ENCODE data around the gene TAS2R9. TPM values are rescaled to one million over a fixed set of nuclear protein-coding genes. Genes with fewer than 3 reads are reported as not detected.

Gene TAS2R9
- total and polyA plus RNA-seq, 9 donors = not detected

DNA sequence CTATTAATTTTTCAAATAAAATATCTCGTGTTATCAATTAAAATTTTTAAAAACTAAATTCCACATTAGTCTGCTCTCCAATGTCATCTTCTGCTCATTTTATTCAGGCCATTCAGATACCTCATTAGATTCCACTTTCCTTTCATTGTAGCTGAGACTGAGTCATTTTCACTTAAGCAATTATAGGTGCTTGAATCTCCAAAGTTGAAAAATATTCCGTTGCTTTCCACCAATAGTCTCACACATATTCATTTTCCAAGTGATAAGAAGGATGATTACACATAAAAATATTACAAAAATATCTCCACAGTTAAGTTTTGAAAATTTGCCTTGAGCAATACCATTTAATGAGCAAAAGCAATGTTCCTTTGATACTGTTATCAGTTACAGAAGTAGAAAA, 50.3 kb downstream of the TAS2R9 start:
- no peaks in the 10 kb centered on the region for H3K36me3 ChIP-seq (ENCODE audit: control insufficient read depth, insufficient read depth, low read length)
- H3K27ac ChIP-seq (ENCODE audit: low read length) = no peak overlapping the region
- no CpG with 5 or more reads among the region's 2 CpGs for WGBS (ENCODE audit: insufficient coverage)
- H3K9me3 ChIP-seq (replicated peaks; ENCODE audit: control insufficient read depth, low read depth, low read length) = peaks cover 8% of the 10 kb centered on the region
- H3K4me1 ChIP-seq (ENCODE audit: control insufficient read depth, insufficient read depth, low read length) = no peaks in the 10 kb centered on the region
- DNase-seq = no peak
- no peak overlapping the region for H3K4me3 ChIP-seq (ENCODE audit: low read length)
- no peaks in the 10 kb centered on the region for H3K27me3 ChIP-seq (ENCODE audit: control insufficient read depth, insufficient read depth, low read length)

Other genes starting within 250 kb of the TAS2R9 start
- 24.7 TPM for gene MAGOHB, start 196.6 kb downstream of the TAS2R9 start, total RNA-seq
- gene MAGOHB, start 196.6 kb downstream of the TAS2R9 start, polyA plus RNA-seq (ENCODE audit: insufficient read depth in 1 of 8, insufficient read length in 8 of 8, low replicate concordance in 1 of 8) = 10 to 100 TPM; 23.7 to 37.9 (median 27.8) TPM
- not detected for gene STYK1, start 136.1 kb downstream of the TAS2R9 start, total RNA-seq
- under 1 TPM in 4 of 8 donors, not detected in 4; 0.10 to 0.39 (median 0.13) TPM for gene STYK1, start 136.1 kb downstream of the TAS2R9 start, polyA plus RNA-seq (ENCODE audit: insufficient read depth in 1 of 8, insufficient read length in 8 of 8, low replicate concordance in 1 of 8)
- gene YBX3, start 86.8 kb downstream of the TAS2R9 start, total RNA-seq = 156 TPM
- 1,000 to 10,000 TPM in 1 of 8 donors, 100 to 1,000 TPM in 7; 466 to 1,043 (median 809) TPM for gene YBX3, start 86.8 kb downstream of the TAS2R9 start, polyA plus RNA-seq (ENCODE audit: insufficient read depth in 1 of 8, insufficient read length in 8 of 8, low replicate concordance in 1 of 8)
- not detected for gene TAS2R7, start 7.5 kb downstream of the TAS2R9 start, total RNA-seq
- not detected for gene TAS2R7, start 7.5 kb downstream of the TAS2R9 start, polyA plus RNA-seq (ENCODE audit: insufficient read depth in 1 of 8, insufficient read length in 8 of 8, low replicate concordance in 1 of 8)
- gene TAS2R8, start 2.9 kb downstream of the TAS2R9 start, total RNA-seq = 0.04 TPM
- not detected for gene TAS2R8, start 2.9 kb downstream of the TAS2R9 start, polyA plus RNA-seq (ENCODE audit: insufficient read depth in 1 of 8, insufficient read length in 8 of 8, low replicate concordance in 1 of 8)
- 0.71 TPM for gene TAS2R10, start 16.2 kb upstream of the TAS2R9 start, total RNA-seq
- 1 to 10 TPM in 2 of 8 donors, under 1 TPM in 6; 0.27 to 1.1 (median 0.78) TPM for gene TAS2R10, start 16.2 kb upstream of the TAS2R9 start, polyA plus RNA-seq (ENCODE audit: insufficient read depth in 1 of 8, insufficient read length in 8 of 8, low replicate concordance in 1 of 8)
- 4.8 TPM for gene PRR4, start 39.3 kb upstream of the TAS2R9 start, total RNA-seq
- 1 to 10 TPM; 2.3 to 6.3 (median 3.3) TPM for gene PRR4, start 39.3 kb upstream of the TAS2R9 start, polyA plus RNA-seq (ENCODE audit: insufficient read depth in 1 of 8, insufficient read length in 8 of 8, low replicate concordance in 1 of 8)
- gene PRH1, start 74.1 kb upstream of the TAS2R9 start, total RNA-seq = 24.7 TPM
- gene PRH1, start 74.1 kb upstream of the TAS2R9 start, polyA plus RNA-seq (ENCODE audit: insufficient read depth in 1 of 8, insufficient read length in 8 of 8, low replicate concordance in 1 of 8) = 10 to 100 TPM in 1 of 8 donors, 1 to 10 TPM in 7; 5.5 to 10.6 (median 8.0) TPM
- 1.5 TPM for gene TAS2R13, start 99.4 kb upstream of the TAS2R9 start, total RNA-seq
- under 1 TPM in 3 of 8 donors, not detected in 5; 0.10 to 0.16 (median 0.15) TPM for gene TAS2R13, start 99.4 kb upstream of the TAS2R9 start, polyA plus RNA-seq (ENCODE audit: insufficient read depth in 1 of 8, insufficient read length in 8 of 8, low replicate concordance in 1 of 8)
- not detected for gene PRH2, start 119.1 kb upstream of the TAS2R9 start, total RNA-seq
- under 1 TPM in 3 of 8 donors, not detected in 5; 0.27 to 0.49 (median 0.35) TPM for gene PRH2, start 119.1 kb upstream of the TAS2R9 start, polyA plus RNA-seq (ENCODE audit: insufficient read depth in 1 of 8, insufficient read length in 8 of 8, low replicate concordance in 1 of 8)
- gene TAS2R14, start 129.1 kb upstream of the TAS2R9 start, total RNA-seq = 2.5 TPM
- gene TAS2R14, start 129.1 kb upstream of the TAS2R9 start, polyA plus RNA-seq (ENCODE audit: insufficient read depth in 1 of 8, insufficient read length in 8 of 8, low replicate concordance in 1 of 8) = 1 to 10 TPM; 1.7 to 6.4 (median 2.6) TPM
- 1.6 TPM for gene TAS2R50, start 176.7 kb upstream of the TAS2R9 start, total RNA-seq
- gene TAS2R50, start 176.7 kb upstream of the TAS2R9 start, polyA plus RNA-seq (ENCODE audit: insufficient read depth in 1 of 8, insufficient read length in 8 of 8, low replicate concordance in 1 of 8) = under 1 TPM in 1 of 8 donors, not detected in 7; 0.16 TPM
- 2.5 TPM for gene TAS2R20, start 188.1 kb upstream of the TAS2R9 start, total RNA-seq
- gene TAS2R20, start 188.1 kb upstream of the TAS2R9 start, polyA plus RNA-seq (ENCODE audit: insufficient read depth in 1 of 8, insufficient read length in 8 of 8, low replicate concordance in 1 of 8) = 1 to 10 TPM in 3 of 8 donors, under 1 TPM in 5; 0.51 to 2.5 (median 0.91) TPM
- gene TAS2R19, start 212.5 kb upstream of the TAS2R9 start, total RNA-seq = 3.6 TPM
- 1 to 10 TPM in 6 of 8 donors, under 1 TPM in 2; 0.58 to 1.9 (median 1.2) TPM for gene TAS2R19, start 212.5 kb upstream of the TAS2R9 start, polyA plus RNA-seq (ENCODE audit: insufficient read depth in 1 of 8, insufficient read length in 8 of 8, low replicate concordance in 1 of 8)
- 5.5 TPM for gene TAS2R31, start 221.2 kb upstream of the TAS2R9 start, total RNA-seq
- 1 to 10 TPM in 2 of 8 donors, under 1 TPM in 6; 0.53 to 1.8 (median 0.65) TPM for gene TAS2R31, start 221.2 kb upstream of the TAS2R9 start, polyA plus RNA-seq (ENCODE audit: insufficient read depth in 1 of 8, insufficient read length in 8 of 8, low replicate concordance in 1 of 8)